OCI-LY7 (cell line): ENCODE results near the gene DHRS7. TPM values are rescaled to one million over a fixed set of nuclear protein-coding genes. Genes with fewer than 3 reads are reported as not detected.
A peak's percentile ranks its signal among the peaks of the same experiment; 100 is the strongest.

Experiments
- BruUV-seq: library from RNA; stranded (reverse); fragments of 400-500 nt; replicated peaks from 2 replicates; lab custom pipeline; 2021; lab: Mats Ljungman, UMichigan
- CTCF ChIA-PET: fragments of 300-600 bp; sonication (Branson Sonifier 250); formaldehyde crosslinking; loops from one replicate; lab custom pipeline; 2022; ENCODE audit warnings: antibody characterized with exemption; ENCODE audit not compliant: unreplicated experiment; lab: Charles Lee
- POLR2A ChIA-PET: fragments of 300-600 bp; sonication (Branson Sonifier 250); formaldehyde crosslinking; loops from one replicate; lab custom pipeline; 2022; ENCODE audit warnings: antibody characterized with exemption; lab: Charles Lee
- DNase-seq: peaks from one replicate; pipeline ENCODE4 v3.0.0-alpha.2; 2015; ENCODE audit warnings: low spot score
- H2AFZ ChIP-seq: fragments of 200-600 bp; sonication (generic), shearing (Covaris generic); 2 replicates; pipeline ENCODE4 v1.6.1; 2014; ENCODE audit warnings: mild to moderate bottlenecking, antibody characterized with exemption, low read length, moderate library complexity
- H3K27ac ChIP-seq: fragments of 200-600 bp; sonication (generic); 2 replicates; pipeline ENCODE4 v1.5.1; 2014; ENCODE audit warnings: mixed run types, low read depth, mild to moderate bottlenecking, moderate library complexity, low read length, inconsistent platforms; ENCODE audit not compliant: poor library complexity, severe bottlenecking
- H3K36me3 ChIP-seq: fragments of 200-600 bp; sonication (generic); 2 replicates; pipeline ENCODE4 v1.6.1; 2014; ENCODE audit warnings: mild to moderate bottlenecking, antibody characterized with exemption, low read length, moderate library complexity, mixed read lengths; ENCODE audit not compliant: insufficient read depth
- H3K4me1 ChIP-seq: fragments of 200-600 bp; sonication (generic); 2 replicates; pipeline ENCODE4 v1.5.1; 2014; ENCODE audit warnings: mild to moderate bottlenecking, low read length; ENCODE audit not compliant: insufficient read depth, poor library complexity, severe bottlenecking
- H3K4me2 ChIP-seq: fragments of 200-600 bp; sonication (generic); 2 replicates; pipeline ENCODE4 v1.6.1; 2014; ENCODE audit warnings: mild to moderate bottlenecking, low read length
- H3K4me3 ChIP-seq: fragments of 200-600 bp; sonication (generic); 2 replicates; pipeline ENCODE4 v1.5.1; 2014; ENCODE audit warnings: mild to moderate bottlenecking, low read depth, low read length; ENCODE audit not compliant: poor library complexity, severe bottlenecking
- H3K79me2 ChIP-seq: fragments of 200-600 bp; sonication (generic); 2 replicates; pipeline ENCODE4 v1.6.1; 2016; ENCODE audit warnings: low read depth, mild to moderate bottlenecking, low read length, moderate library complexity, mixed read lengths; ENCODE audit not compliant: insufficient read depth
- H3K9me2 ChIP-seq: fragments of 200-600 bp; sonication (generic); 2 replicates; pipeline ENCODE4 v1.6.1; 2016; ENCODE audit warnings: mild to moderate bottlenecking, low read length, mixed read lengths; ENCODE audit not compliant: insufficient read depth
- H3K9me3 ChIP-seq: fragments of 200-600 bp; sonication (generic); 2 replicates; pipeline ENCODE4 v1.6.1; 2014; ENCODE audit warnings: mild to moderate bottlenecking, mixed run types, low read length, mixed read lengths
- H4K20me1 ChIP-seq: fragments of 200-600 bp; sonication (generic); 2 replicates; pipeline ENCODE4 v1.6.1; 2014; ENCODE audit warnings: mild to moderate bottlenecking, antibody characterized with exemption, low read length, moderate library complexity, mixed read lengths; ENCODE audit not compliant: insufficient read depth
- EZH2phosphoT487 ChIP-seq: fragments of 200-600 bp; sonication (generic); IDR thresholded peaks from 2 replicates; pipeline ENCODE4 v1.6.1; 2018; ENCODE audit warnings: low read depth, borderline replicate concordance, mild to moderate bottlenecking, mixed run types, antibody characterized with exemption, low read length, moderate library complexity, mixed read lengths
- intact Hi-C: fragments of 100-400 bp; cut with micrococcal nuclease; formaldehyde crosslinking; loops from one replicate; pipeline ENCODE4 v1.10.0; 2022; ENCODE audit not compliant: unreplicated experiment
- total RNA-seq, 2 experiments: library from RNA; depleted of rRNA in 1 of 2; stranded (reverse); fragments of >200 nt in 1 of 2; shearing (Covaris generic) in 1 of 2; gene quantifications; 2 replicates each; pipeline ENCODE4 v1.2.3, GENCODE V29; 2014 to 2022
- TF ChIP-seq, protein P1 (sequence below): fragments of 200-600 bp; sonication (generic); conservative IDR thresholded peaks from 2 replicates; pipeline ENCODE4 v1.5.1; 2014; ENCODE audit warnings: mild to moderate bottlenecking, antibody characterized with exemption, low read length, moderate library complexity, mixed read lengths

Gene DHRS7
- total RNA-seq, 2 experiments from 2014 or later = 31.1 to 32.7 TPM

DNA sequence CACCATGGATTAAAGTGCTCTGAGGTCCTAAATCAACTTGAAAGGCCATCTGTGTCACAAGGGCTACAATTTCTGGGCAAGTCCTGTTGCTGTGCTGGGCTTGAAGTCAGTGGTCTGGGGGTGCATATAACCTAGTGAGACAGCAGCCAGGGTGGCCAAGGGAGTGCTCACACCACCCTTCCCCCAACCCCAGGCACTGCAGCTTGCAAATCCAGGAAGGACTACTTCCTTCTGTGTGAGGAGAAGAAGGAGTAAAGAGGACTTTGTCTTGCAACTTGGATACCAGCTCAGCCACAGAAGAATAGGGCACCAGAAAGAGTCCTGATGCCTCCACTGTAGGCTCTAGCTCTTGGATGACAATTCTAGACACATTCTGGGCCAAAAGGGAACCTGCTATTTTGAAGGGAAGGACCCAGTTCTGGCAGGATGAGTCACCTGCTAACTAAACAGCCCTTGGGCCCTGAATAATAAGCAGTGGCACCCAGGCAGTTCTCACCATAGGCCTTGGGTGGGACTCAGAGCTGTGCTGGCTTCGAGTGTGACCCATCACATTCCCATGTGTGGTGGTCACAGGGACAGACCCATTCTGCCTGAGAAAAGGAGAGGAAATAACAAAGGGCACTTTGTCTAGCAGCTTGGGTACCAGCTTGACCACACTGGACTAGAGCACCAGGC, 32.6 kb upstream of the DHRS7 start:
- no peaks in the 10 kb centered on the region for H4K20me1 ChIP-seq
- H3K4me3 ChIP-seq = no peak overlapping the region
- peaks cover 28% of the 10 kb centered on the region for H3K4me1 ChIP-seq
- peaks cover 32% of the 10 kb centered on the region for H3K9me3 ChIP-seq
- H3K36me3 ChIP-seq = peaks cover 6% of the 10 kb centered on the region; the same call in 1 of the 2 replicates
- no peak for TF ChIP-seq EZH2phosphoT487
- TF ChIP-seq, protein P1, sequence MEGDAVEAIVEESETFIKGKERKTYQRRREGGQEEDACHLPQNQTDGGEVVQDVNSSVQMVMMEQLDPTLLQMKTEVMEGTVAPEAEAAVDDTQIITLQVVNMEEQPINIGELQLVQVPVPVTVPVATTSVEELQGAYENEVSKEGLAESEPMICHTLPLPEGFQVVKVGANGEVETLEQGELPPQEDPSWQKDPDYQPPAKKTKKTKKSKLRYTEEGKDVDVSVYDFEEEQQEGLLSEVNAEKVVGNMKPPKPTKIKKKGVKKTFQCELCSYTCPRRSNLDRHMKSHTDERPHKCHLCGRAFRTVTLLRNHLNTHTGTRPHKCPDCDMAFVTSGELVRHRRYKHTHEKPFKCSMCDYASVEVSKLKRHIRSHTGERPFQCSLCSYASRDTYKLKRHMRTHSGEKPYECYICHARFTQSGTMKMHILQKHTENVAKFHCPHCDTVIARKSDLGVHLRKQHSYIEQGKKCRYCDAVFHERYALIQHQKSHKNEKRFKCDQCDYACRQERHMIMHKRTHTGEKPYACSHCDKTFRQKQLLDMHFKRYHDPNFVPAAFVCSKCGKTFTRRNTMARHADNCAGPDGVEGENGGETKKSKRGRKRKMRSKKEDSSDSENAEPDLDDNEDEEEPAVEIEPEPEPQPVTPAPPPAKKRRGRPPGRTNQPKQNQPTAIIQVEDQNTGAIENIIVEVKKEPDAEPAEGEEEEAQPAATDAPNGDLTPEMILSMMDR = no peak
- POLR2A ChIA-PET = interaction anchor here (0.5 to 1.7 kb wide), 5 partner anchors 11 to 129 kb away, joined by 3 to 5 read pairs (median 3); no protein-coding TSS in a partner anchor
- BruUV-seq = no TSS peak
- H3K9me2 ChIP-seq = no peaks in the 10 kb centered on the region
- no peaks in the 10 kb centered on the region for H3K79me2 ChIP-seq
- no peak overlapping the region for H3K4me2 ChIP-seq
- CTCF ChIA-PET = interaction anchor here (0.8 kb wide), 1 partner anchor 131 kb away, joined by 3 read pairs; no protein-coding TSS in a partner anchor
- H2AFZ ChIP-seq = peak overlapping the region; percentile 54; the same call in 1 of the 2 replicates
- intact Hi-C loops = loop anchor here (10.0 kb wide), 1 partner anchor 1057 kb away; no protein-coding TSS in a partner anchor
- DNase-seq = no peak
- no peak overlapping the region for H3K27ac ChIP-seq

DNA sequence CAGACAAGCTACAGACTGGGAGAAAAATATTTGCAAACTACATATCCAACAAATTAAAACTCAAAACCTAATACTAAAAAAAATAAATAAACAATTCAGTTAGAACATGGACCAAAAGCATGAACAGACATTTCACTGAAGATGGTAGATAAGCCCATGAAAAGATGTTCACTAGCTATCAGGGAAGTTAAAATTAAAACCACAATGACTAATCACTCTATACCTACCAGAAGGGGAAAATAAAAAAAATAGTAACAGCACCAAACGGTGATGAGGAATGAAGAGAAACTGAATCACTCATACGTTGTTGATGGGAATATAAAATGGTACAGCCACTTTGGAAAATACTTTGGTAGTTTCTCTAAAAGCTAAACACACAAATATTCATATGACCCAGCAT, 31.1 kb upstream of the DHRS7 start:
- Histone ChIP-seq H3K36me3 (peaks cover 6% of the 10 kb centered on the region; the same call in 1 of the 2 replicates), H3K27ac (no peak overlapping the region), H3K79me2 (no peaks in the 10 kb centered on the region), H3K4me1 (peaks cover 24% of the 10 kb centered on the region), H2AFZ (peak overlapping the region; percentile 69), H3K4me2 (no peak overlapping the region), H3K9me3 (peaks cover 28% of the 10 kb centered on the region), H4K20me1 (no peaks in the 10 kb centered on the region), H3K4me3 (no peak overlapping the region), H3K9me2 (no peaks in the 10 kb centered on the region)
- DNase-seq = no peak
- CTCF ChIA-PET = interaction anchor here (1.3 kb wide), 1 partner anchor 155 kb away, joined by 3 read pairs; no protein-coding TSS in a partner anchor
- intact Hi-C loops = loop anchor here (10.0 kb wide), 1 partner anchor 1059 kb away; no protein-coding TSS in a partner anchor
- POLR2A ChIA-PET = interaction anchor here (0.6 to 1.7 kb wide), 8 partner anchors 45 to 231 kb away, joined by 3 to 12 read pairs (median 3); partner anchors contain the start of gene PPM1A
- no TSS peak for BruUV-seq
- TF ChIP-seq, protein P1 = no peak
- TF ChIP-seq EZH2phosphoT487 = no peak
